ENCODE results near the gene NCAPD3.

Gene NCAPD3

DNA sequence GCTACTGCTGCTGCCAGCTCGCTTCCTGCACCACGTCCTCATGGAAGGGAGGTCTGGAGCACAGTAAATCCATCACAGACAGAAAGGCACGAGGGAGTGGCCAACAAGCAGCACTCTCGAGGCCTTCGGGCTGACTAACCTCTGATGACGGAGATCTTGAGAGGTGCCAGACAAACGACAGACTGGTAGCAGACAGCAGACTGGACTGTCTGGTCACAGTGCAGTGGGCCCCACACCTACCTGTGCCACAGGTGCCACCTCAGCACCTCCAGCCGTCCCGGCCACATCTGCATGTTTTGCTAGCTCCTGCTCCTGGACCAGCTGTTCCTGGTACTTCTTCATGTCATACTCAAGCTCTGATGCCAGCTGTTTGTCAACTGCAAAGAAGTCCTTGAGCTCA lies 64.1 kb downstream of the NCAPD3 start:
- no peak for DNase-seq (ENCODE audit: low read depth in 2 of 2)

- no peak for DNase-seq (ENCODE audit: low read depth in 2 of 2)
Measured at GRCh38 chr11:134158023-134158422, 65.7 kb downstream of the NCAPD3 start.

GRCh38 chr11:134157451-134157850 lies 66.3 kb downstream of the NCAPD3 start:
- DNase-seq (ENCODE audit: low read depth in 2 of 2): no peak

GRCh38 chr11:134155946-134156865 lies 67.6 kb downstream of the NCAPD3 start:
- DNase-seq (ENCODE audit: low read depth in 2 of 2): no peak

- DNase-seq (ENCODE audit: low read depth in 2 of 2): no peak
Measured at GRCh38 chr11:134155456-134155855, 68.3 kb downstream of the NCAPD3 start.

DNA sequence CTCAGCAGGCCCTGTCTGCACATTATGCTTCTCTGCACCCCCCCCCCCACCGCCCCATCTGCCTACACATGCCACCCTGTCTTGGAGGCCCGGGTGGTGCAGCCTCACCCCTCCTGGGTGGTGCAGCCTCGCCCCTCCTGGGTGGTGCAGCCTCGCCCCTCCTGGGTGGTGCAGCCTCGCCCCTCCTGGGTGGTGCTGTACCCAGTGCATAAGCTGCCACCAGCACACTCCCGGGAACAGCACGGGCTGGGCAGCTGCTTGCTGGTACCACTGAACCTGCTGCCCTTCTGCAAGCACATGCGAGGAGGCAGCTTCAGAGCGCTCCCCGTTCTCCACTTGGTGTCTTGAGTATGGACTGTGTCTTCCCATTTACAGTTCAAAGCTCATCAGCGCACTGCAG lies 69.3 kb downstream of the NCAPD3 start:
- DNase-seq (ENCODE audit: low read depth in 2 of 2): no peak

DNA sequence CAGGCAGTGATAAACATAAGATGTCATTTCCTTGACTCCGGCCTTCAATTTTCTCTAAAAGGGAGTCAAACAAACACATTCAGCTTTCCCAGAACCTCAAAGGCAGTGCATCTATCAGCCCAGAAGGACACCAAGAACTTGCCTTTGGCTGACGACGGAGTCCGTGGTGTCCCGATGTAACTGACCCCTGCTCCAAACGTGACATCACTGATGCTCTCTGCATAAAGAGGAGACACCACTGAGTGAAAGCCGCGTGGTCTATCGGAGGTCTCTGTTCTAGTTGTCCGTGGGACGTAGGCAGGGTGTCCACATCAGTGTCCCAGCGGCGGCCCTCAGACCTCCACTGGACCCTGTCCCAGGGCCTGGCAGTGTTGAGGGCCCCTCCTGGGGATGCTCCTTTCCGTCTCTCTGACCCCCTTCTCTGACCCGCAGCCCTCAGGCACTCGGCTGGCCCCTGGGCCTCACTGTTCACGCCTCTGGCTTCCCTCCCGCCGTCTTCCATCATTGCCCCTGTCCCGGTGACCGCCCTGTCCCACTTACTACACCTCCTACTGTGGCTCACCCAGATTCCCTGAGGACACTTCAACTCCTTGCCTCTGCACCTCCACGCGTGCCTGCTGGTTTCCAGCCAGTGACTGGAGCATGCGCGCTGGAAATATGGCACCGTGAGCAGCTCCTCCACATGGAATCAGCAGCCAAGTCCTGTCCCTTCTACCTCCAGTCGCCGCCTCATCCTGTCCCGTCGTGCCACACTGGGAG lies 70.4 kb downstream of the NCAPD3 start:
- DNase-seq (ENCODE audit: low read depth in 2 of 2): no peak

DNA sequence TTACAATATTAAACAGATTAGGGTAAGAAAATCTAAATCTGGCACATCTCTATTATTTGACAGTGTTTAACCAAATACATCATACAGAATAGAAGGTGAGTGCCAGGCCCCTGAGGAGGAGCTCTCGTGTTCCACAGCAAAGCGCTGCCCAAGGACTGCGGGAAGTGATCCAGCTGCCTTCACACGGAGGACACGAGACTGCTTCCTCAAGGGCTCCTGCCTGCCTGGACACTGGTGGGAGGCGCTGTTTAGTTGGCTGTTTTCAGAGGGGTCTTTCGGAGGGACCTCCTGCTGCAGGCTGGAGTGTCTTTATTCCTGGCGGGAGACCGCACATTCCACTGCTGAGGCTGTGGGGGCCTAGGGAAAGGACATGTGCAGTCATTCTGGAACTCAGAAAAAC lies 71.1 kb downstream of the NCAPD3 start:
- no peak for DNase-seq (ENCODE audit: low read depth in 2 of 2)

- no peak for DNase-seq (ENCODE audit: low read depth in 2 of 2)
Measured at GRCh38 chr11:134151083-134151747, 72.6 kb downstream of the NCAPD3 start.

DNA sequence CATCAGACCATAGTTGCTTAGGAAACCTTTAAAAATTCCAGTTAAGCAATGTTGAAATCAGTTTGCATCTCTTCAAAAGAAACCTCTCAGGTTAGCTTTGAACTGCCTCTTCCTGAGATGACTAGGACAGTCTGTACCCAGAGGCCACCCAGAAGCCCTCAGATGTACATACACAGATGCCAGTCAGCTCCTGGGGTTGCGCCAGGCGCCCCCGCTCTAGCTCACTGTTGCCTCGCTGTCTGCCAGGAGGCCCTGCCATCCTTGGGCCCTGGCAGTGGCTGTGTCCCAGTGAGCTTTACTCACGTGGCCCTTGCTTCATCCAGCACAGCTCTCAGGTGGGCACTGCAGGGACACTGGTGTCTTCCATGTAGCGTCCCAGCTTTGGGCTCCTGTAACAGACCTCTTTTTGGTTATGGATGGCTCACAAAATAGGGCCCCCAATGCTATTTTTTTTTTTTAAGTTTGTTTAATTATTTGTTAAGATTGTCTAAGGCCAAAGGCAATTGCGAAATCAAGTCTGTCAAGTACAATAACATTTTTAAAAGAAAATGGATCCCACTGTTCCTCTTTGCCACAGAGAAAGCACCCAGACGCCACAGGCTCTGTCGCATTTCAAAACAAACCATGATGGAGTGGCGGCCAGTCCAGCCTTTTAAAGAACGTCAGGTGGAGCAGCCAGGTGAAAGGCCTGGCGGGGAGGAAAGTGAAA lies 73.4 kb downstream of the NCAPD3 start:
- no peak for DNase-seq (ENCODE audit: low read depth in 2 of 2)

DNA sequence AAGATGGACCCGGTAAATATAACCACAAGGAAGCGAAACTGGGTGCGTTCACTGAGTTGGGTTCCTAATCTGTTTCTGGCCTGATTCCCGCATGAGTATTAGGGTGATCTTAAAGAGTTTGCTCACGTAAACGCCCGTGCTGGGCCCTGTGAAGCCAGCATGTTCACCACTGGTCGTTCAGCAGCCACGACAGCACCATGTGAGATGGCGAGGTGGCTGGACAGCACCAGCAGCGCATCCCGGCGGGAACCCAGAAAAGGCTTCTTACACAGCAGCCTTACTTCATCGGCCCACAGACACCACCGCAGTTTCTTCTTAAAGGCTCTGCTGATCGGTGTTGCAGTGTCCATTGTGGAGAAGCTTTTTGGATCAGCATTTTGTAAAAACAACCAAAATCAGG lies 74.4 kb downstream of the NCAPD3 start:
- no peak for DNase-seq (ENCODE audit: low read depth in 2 of 2)

- DNase-seq (ENCODE audit: low read depth in 2 of 2): no peak
Measured at GRCh38 chr11:134146598-134146997, 77.2 kb downstream of the NCAPD3 start.

GRCh38 chr11:134145715-134146114 lies 78.1 kb downstream of the NCAPD3 start:
- no peak for DNase-seq (ENCODE audit: low read depth in 2 of 2)

GRCh38 chr11:134144744-134145143 lies 79.0 kb downstream of the NCAPD3 start:
- no peak for DNase-seq (ENCODE audit: low read depth in 2 of 2)

- DNase-seq (ENCODE audit: low read depth in 2 of 2): no peak
Measured at GRCh38 chr11:134143801-134144200, 80.0 kb downstream of the NCAPD3 start.

DNA sequence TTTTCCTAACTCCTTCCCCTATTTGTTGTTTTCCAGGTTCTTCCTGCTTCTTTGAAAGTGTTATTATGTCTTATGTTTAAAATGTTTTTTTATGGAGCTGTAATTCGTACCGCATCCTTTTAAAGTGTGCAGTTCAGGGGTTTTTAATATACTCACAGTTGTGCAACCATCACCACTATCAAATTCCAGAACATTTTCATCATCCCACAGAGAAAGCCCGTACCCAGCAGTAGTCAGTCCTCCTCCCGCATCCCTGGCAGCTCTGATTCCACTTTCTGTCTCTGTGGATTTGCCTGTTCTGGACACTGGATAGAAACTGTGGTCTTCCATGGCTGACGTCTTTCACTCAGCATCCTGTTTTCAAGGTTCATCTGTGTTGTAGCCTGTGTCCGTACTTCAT lies 81.2 kb downstream of the NCAPD3 start:
- DNase-seq (ENCODE audit: low read depth in 2 of 2): no peak

DNA sequence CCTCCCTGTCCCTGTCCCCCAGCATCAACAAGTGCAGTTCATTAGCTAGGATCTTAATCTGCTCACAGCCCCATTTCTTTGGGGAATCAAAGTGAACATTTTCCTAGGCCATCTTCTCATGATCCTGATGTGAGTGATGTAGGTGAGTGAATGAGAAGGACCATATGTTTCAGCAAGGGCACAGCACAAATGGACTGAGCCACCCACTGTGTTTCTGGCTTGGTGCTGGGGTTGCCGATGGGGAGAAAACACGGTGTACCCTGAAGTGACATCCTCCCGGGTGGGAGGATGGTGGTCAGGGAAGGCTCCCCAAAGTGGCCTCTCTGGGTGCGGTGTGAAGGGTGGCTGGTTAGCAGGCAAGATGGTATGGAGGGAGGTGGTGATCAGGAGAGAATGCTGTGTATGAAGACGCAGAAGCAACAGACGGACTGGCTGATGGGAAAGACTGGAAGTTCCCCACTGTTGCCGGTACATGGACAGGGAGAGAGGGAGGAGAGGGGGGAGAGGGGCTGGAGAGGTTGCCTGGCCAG lies 82.7 kb downstream of the NCAPD3 start:
- no peak for DNase-seq (ENCODE audit: low read depth in 2 of 2)

DNA sequence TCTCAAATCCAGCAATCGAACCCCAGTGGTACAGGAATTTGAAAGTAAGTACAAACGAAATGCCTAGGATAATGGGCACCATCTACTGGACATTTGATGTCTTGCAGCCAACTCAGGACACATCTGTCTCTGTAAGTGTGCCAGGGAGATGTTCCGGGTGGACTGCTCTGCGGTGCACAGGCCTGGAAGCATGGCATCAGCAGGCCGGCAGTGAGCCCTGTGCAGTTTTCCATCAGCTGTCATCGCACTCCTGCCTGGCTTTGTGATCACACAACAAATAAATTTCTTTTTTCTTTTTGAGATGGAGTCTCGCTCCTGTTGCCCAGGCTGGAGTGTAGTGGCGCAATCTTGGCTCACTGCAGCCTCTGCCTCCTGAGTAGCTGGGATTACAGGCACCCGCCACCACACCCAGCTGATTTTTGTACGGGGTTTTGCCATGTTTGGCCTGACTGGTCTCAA lies 83.9 kb downstream of the NCAPD3 start:
- no peak for DNase-seq (ENCODE audit: low read depth in 2 of 2)

- no peak for DNase-seq (ENCODE audit: low read depth in 2 of 2)
Measured at GRCh38 chr11:134139303-134139872, 84.4 kb downstream of the NCAPD3 start.

DNA sequence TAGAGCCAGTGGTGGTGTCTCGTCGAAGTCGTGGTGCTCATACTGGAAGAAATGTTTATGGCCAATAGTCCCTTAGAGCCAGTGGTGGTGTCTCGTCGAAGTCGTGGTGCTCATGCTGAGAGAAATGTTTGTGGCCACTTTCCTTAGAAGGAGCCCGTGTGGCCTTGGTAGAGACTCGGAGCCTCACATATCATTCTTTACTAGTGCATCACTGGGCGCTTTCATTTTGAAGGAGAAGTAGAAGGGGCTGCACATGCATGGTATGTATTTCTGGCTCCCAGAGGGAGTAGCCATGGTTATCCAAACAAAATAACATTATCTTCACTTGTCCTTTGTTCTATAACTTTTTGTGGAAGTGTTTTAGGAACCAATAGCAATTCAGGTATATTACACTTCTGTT lies 85.4 kb downstream of the NCAPD3 start:
- no peak for DNase-seq (ENCODE audit: low read depth in 2 of 2)

DNA sequence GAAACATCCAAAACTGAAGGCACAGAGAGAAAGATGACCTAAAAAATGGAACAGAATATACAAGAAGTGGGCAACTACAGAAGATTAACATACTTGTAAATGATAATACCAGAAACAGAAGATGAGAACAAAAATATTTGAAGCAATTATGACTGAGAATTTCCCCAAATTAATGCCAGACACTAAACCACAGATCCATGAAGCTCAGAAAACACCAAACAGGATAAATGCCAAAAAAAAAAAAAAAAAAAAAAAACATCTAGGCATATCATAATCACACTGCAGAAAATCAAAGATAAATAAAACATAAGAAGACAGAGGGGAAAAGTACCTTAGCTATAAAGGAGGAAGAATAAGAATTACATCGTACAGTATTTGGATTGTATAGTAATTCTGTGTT lies 89.6 kb downstream of the NCAPD3 start:
- no peak for DNase-seq (ENCODE audit: low read depth in 2 of 2)

Measured in stimulated activated CD4-positive, alpha-beta T cell treated with anti-CD3 and anti-CD28 coated beads, Interleukin-1b, Interleukin-23, amount 100 ng/mL, for 1 hour (primary cell).